Endothelial cell (in vitro differentiated cells): ENCODE data around the gene CEP192. TPM values are rescaled to one million over a fixed set of nuclear protein-coding genes. Genes with fewer than 3 reads are reported as not detected.

Experiments
- DNase-seq: peaks from one replicate; pipeline ENCODE4 v3.0.0; 2021; ENCODE audit warnings: low spot score
- H3K27ac Mint-ChIP-seq: one replicate; pipeline ENCODE4 v1.8.0; 2021; ENCODE audit warnings: mixed read lengths, inconsistent platforms; ENCODE audit not compliant: unreplicated experiment
- H3K27me3 Mint-ChIP-seq: one replicate; pipeline ENCODE4 v1.8.0; 2021; ENCODE audit warnings: mild to moderate bottlenecking, moderate library complexity, mixed read lengths, inconsistent platforms; ENCODE audit not compliant: unreplicated experiment
- H3K36me3 Mint-ChIP-seq: one replicate; pipeline ENCODE4 v1.8.0; 2021; ENCODE audit warnings: mild to moderate bottlenecking, low read depth, mixed read lengths, inconsistent platforms; ENCODE audit not compliant: unreplicated experiment
- H3K4me1 Mint-ChIP-seq: one replicate; pipeline ENCODE4 v1.8.0; 2021; ENCODE audit warnings: mild to moderate bottlenecking, mixed read lengths, inconsistent platforms; ENCODE audit not compliant: unreplicated experiment
- H3K4me3 Mint-ChIP-seq: one replicate; pipeline ENCODE4 v1.8.0; 2021; ENCODE audit warnings: mild to moderate bottlenecking, mixed read lengths, inconsistent platforms; ENCODE audit not compliant: unreplicated experiment
- H3K9me3 Mint-ChIP-seq: one replicate; pipeline ENCODE4 v1.8.0; 2021; ENCODE audit warnings: mixed read lengths, inconsistent platforms; ENCODE audit not compliant: unreplicated experiment
- CTCF ChIP-seq: fragments of 200-600 bp; sonication (generic); IDR thresholded peaks from one replicate; pipeline ENCODE4 v1.5.0; 2021; ENCODE audit warnings: antibody characterized with exemption; ENCODE audit not compliant: unreplicated experiment
- long read RNA-seq: library from polyadenylated mRNA; unstranded; transcript quantifications from one replicate; pipeline ENCODE4 v2.0.0, GENCODE V29; 2020; ENCODE audit not compliant: unreplicated experiment
- total RNA-seq: library from RNA; stranded (reverse); fragmentation: NEBNext Ultra II Directional; extraction: Animal tissue kit (Norgen Biotek cat#: 25700); gene quantifications from one replicate; pipeline ENCODE4 v1.2.1, GENCODE V29; 2021; ENCODE audit not compliant: unreplicated experiment

The CEP192 gene
- 23.2 TPM for total RNA-seq
- long read RNA-seq, partial matches to known transcripts: 2 of 3 reads
- long read RNA-seq, other reads (novel, unspliced or antisense): 1 of 3 reads

- no peak for TF ChIP-seq CTCF
- DNase-seq: peak; percentile 96
- H3K4me3 Mint-ChIP-seq: peak within 1 kb of the TSS; percentile 99
- peaks cover 29% of the 10 kb centered on the region for H3K4me1 Mint-ChIP-seq
- H3K27ac Mint-ChIP-seq: peak within 1 kb of the TSS; percentile 95
- peaks cover 4% of the 10 kb centered on the region for H3K36me3 Mint-ChIP-seq
- no peaks in the 10 kb centered on the region for H3K9me3 Mint-ChIP-seq
- peaks cover 11% of the 10 kb centered on the region for H3K27me3 Mint-ChIP-seq
These were observed at the start of gene CEP192 for GRCh38 chr18:12990967-12991820. CEP192 (plus strand) TSS chr18:12991362; CDS start chr18:12999425, 8,063 bp downstream.

- Mint-ChIP-seq H3K27ac (no peak overlapping the region), H3K36me3 (no peaks in the 10 kb centered on the region), H3K9me3 (no peaks in the 10 kb centered on the region), H3K4me1 (peaks cover 16% of the 10 kb centered on the region), H3K4me3 (no peak overlapping the region), H3K27me3 (peaks cover 4% of the 10 kb centered on the region)
- DNase-seq: no peak
- TF ChIP-seq CTCF: no peak
These were observed 47.9 kb upstream of the CEP192 start for GRCh38 chr18:12943215-12943614.

- Mint-ChIP-seq H3K27ac (no peak overlapping the region), H3K27me3 (peaks cover 4% of the 10 kb centered on the region), H3K9me3 (no peaks in the 10 kb centered on the region), H3K4me1 (peaks cover 16% of the 10 kb centered on the region), H3K4me3 (no peak overlapping the region), H3K36me3 (no peaks in the 10 kb centered on the region)
- no peak for DNase-seq
- TF ChIP-seq CTCF: no peak
These were observed 46.5 kb upstream of the CEP192 start for GRCh38 chr18:12944709-12945108.

- Mint-ChIP-seq H3K27me3 (peaks cover 4% of the 10 kb centered on the region), H3K27ac (peak overlapping the region; percentile 91), H3K4me3 (peak overlapping the region; percentile 96), H3K36me3 (no peaks in the 10 kb centered on the region), H3K9me3 (no peaks in the 10 kb centered on the region), H3K4me1 (peaks cover 16% of the 10 kb centered on the region)
- TF ChIP-seq CTCF: no peak
- DNase-seq: peak; percentile 66
These were observed 44.4 kb upstream of the CEP192 start for GRCh38 chr18:12946549-12947284.
